Activated CD8-positive, alpha-beta T cell treated with anti-CD3 and anti-CD28 coated beads for 36 hours (primary cell): Measurements from ENCODE around the gene AGPAT4. TPM values are rescaled to one million over a fixed set of nuclear protein-coding genes. Genes with fewer than 3 reads are reported as not detected.

Experiments used
- ATAC-seq: fragments of 200-7000 bp; cut with Tn5 transposase; one replicate; pipeline ENCODE4 v1.10.0; 2021; ENCODE audit warnings: mild to moderate bottlenecking, moderate library complexity
- CTCF ChIA-PET: fragments of 350-600 bp; sonication (Branson Sonifier 250); formaldehyde crosslinking; loops from one replicate; lab custom pipeline; 2021; ENCODE audit warnings: antibody characterized with exemption; lab: Charles Lee
- POLR2A ChIA-PET: fragments of 350-600 bp; sonication (Branson Sonifier 250); formaldehyde crosslinking; loops from one replicate; lab custom pipeline; 2021; ENCODE audit warnings: antibody characterized with exemption; lab: Charles Lee
- DNase-seq: peaks from one replicate; pipeline ENCODE4 v3.0.0-alpha.2; 2020
- H3K27ac Mint-ChIP-seq: one replicate; pipeline ENCODE4 v1.8.0; 2021; ENCODE audit warnings: mild to moderate bottlenecking, mixed read lengths
- H3K27me3 Mint-ChIP-seq: one replicate; pipeline ENCODE4 v1.8.0; 2021; ENCODE audit warnings: mixed read lengths
- H3K36me3 Mint-ChIP-seq: one replicate; pipeline ENCODE4 v1.8.0; 2021; ENCODE audit warnings: low read depth, mixed read lengths
- H3K4me1 Mint-ChIP-seq: one replicate; pipeline ENCODE4 v1.8.0; 2021; ENCODE audit warnings: low read depth, mixed read lengths
- H3K4me3 Mint-ChIP-seq: one replicate; pipeline ENCODE4 v1.8.0; 2021; ENCODE audit warnings: mild to moderate bottlenecking, moderate library complexity, mixed read lengths
- H3K9me3 Mint-ChIP-seq: one replicate; pipeline ENCODE4 v1.8.0; 2021; ENCODE audit warnings: mixed read lengths
- CTCF ChIP-seq: fragments of 200-600 bp; IDR thresholded peaks from one replicate; pipeline ENCODE4 v1.8.0; 2022; ENCODE audit warnings: antibody characterized with exemption, mild to moderate bottlenecking
- intact Hi-C: fragments of 100-400 bp; cut with micrococcal nuclease; formaldehyde crosslinking; loops from one replicate; pipeline ENCODE4 v1.10.0; 2022
- total RNA-seq, 2 experiments: library from RNA; stranded (reverse); gene quantifications; one replicate each; pipeline ENCODE4 v1.2.3, GENCODE V29; 2021

The AGPAT4 gene
- total RNA-seq, 2 experiments from 2014 or later: 3.5 to 4.7 TPM

DNA sequence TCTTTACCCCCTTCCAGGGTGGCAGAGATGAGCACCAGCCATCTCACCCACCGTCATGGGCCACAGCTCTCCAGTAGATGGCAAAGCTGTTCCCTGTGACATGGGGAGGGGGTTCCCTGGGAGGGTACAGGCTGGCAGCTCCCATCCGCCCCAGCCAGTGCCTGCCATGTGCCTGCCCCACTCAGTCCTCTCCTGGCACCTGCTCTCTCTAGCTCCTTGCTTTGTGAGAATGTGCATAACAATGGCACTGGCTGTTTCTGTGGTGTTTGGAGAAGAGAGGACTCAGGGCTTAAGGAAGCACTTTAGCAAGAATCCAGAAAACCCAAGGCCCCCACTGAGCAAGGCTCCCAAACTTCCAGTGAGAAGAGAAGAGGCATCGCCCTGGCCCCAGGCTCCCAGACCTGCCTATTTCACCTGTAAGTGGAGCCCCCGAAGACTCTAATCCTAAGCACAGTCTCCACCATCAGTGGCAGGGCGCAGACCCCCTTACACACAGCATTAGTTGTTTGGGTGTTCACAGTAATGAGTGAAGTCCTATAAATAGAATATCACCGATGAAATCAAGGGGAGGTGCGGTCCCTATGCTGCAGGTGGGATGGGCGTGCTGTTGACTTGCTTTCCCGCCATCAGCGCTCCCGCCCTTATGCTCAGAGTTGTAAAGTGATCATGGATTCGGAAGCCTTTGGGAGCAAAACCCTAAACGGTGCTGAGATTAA, 110.2 kb downstream of the AGPAT4 start:
- no peak for ATAC-seq

DNA sequence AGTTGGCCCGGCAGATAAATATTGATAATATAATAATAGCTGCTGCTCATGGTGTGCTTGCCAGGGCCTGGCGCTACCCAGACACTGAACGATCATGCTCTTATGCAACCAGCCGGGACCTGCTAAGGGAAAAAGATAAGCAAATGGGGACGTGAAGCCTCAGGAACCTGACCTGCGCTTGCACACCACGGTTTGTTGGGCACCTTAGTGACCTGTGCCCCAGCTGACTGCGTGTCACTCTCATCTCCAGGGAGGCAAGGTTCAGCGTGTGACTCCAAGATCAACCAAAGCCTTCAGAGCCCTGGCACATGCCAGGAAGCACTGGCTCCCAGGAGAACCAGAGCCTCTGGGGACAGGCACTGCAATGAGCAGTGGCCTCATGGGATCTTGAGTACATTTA, 111.1 kb downstream of the AGPAT4 start:
- Mint-ChIP-seq H3K4me3 (no peak overlapping the region), H3K4me1 (no peaks in the 10 kb centered on the region), H3K27me3 (no peaks in the 10 kb centered on the region), H3K36me3 (peaks cover 9% of the 10 kb centered on the region), H3K27ac (no peak overlapping the region), H3K9me3 (no peaks in the 10 kb centered on the region)
- DNase-seq (no peak), ATAC-seq (no peak)
- no peak for TF ChIP-seq CTCF
- intact Hi-C loops: no loop called here
- ChIA-PET POLR2A (no interaction called here), CTCF (no interaction called here)

More for the DNA sequence above, 110.2 kb downstream of the AGPAT4 start:
- intact Hi-C loops: no loop called here
- H3K4me1 Mint-ChIP-seq: no peaks in the 10 kb centered on the region
- H3K27ac Mint-ChIP-seq: no peak overlapping the region
- peaks cover 5% of the 10 kb centered on the region for H3K36me3 Mint-ChIP-seq
- no peak for TF ChIP-seq CTCF
- ChIA-PET POLR2A (no interaction called here), CTCF (no interaction called here)
- H3K27me3 Mint-ChIP-seq: no peaks in the 10 kb centered on the region
- no peak overlapping the region for H3K4me3 Mint-ChIP-seq
- DNase-seq: no peak
- H3K9me3 Mint-ChIP-seq: no peaks in the 10 kb centered on the region

DNA sequence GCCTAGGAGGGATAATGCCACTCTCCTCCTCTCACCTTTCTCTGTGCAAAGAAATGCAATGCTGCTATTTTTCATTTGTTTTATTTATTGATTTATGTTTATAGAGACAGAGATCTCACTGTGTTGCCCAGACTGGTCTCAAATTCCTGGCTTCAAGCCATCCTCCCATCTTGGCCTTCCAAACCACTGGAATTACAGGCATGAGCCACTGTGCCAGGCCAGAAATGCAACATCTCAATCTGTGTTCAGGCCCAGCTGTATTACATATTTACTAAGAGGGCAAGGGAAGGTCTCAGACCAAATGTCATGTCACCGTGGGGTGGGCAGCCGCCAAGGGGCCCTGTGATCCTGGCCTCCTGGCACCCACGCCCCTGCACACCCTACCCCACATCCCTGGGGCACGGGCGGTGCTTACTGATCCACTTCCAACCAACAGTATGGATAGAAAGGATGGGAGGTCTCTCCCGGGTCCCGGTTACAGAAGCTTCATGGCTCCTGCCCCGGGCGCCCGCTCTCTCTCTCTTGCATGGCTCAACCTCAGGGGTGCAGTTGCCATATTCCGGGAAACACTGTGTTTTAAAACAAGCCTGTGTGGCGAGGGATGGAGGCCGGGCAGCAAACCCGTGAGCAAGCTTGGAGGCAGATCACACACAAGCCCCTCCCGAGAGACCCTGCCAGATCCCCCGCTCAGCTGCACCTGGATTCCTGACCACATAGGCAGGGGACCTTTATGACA, 111.8 kb downstream of the AGPAT4 start:
- intact Hi-C loops: no loop called here
- no peak overlapping the region for H3K4me3 Mint-ChIP-seq
- no peak overlapping the region for H3K27ac Mint-ChIP-seq
- peaks cover 1% of the 10 kb centered on the region for H3K9me3 Mint-ChIP-seq
- H3K4me1 Mint-ChIP-seq: no peaks in the 10 kb centered on the region
- ChIA-PET CTCF (no interaction called here), POLR2A (no interaction called here)
- ATAC-seq (no peak), DNase-seq (no peak)
- H3K27me3 Mint-ChIP-seq: no peaks in the 10 kb centered on the region
- TF ChIP-seq CTCF: no peak
- peaks cover 10% of the 10 kb centered on the region for H3K36me3 Mint-ChIP-seq

GRCh38 chr6:161161121-161161520, 112.7 kb downstream of the AGPAT4 start:
- H3K27ac Mint-ChIP-seq: no peak overlapping the region

More at GRCh38 chr6:161161121-161161520, 112.7 kb downstream of the AGPAT4 start:
- ATAC-seq (no peak), DNase-seq (no peak)
- CTCF ChIA-PET: no interaction called here
- peaks cover 15% of the 10 kb centered on the region for H3K36me3 Mint-ChIP-seq
- POLR2A ChIA-PET: no interaction called here
- intact Hi-C loops: no loop called here
- no peak for TF ChIP-seq CTCF
- H3K9me3 Mint-ChIP-seq: peaks cover 4% of the 10 kb centered on the region
- H3K4me3 Mint-ChIP-seq: no peak overlapping the region
- H3K4me1 Mint-ChIP-seq: no peaks in the 10 kb centered on the region
- no peaks in the 10 kb centered on the region for H3K27me3 Mint-ChIP-seq
